H1 (cell line): ENCODE data around the gene ITPR1. TPM values are rescaled to one million over a fixed set of nuclear protein-coding genes. Genes with fewer than 3 reads are reported as not detected.

Experiments used
- CTCF ChIA-PET: fragments of 300-600 bp; sonication (Branson Sonifier 250); formaldehyde crosslinking; loops from one replicate; lab custom pipeline; 2021; ENCODE audit not compliant: partially characterized antibody; lab: Charles Lee
- POLR2A ChIA-PET: fragments of 300-600 bp; sonication (Branson Sonifier 250); formaldehyde crosslinking; loops from one replicate; lab custom pipeline; 2021; ENCODE audit warnings: inconsistent platforms; ENCODE audit not compliant: partially characterized antibody; lab: Charles Lee
- DNase-seq, 2 experiments: peaks; one replicate each; pipeline versions ENCODE4 v3.0.0 to v3.0.0-alpha.2; 2010 to 2022; ENCODE audit warnings: low spot score in 2 of 2, low read depth in 1 of 2, mixed read lengths in 1 of 2
- FAIRE-seq: peaks from 2 replicates; lab custom pipeline; 2011; peaks lifted over from hg19 to GRCh38; lab: Jason Lieb, UNC
- H2AFZ ChIP-seq: 2 replicates; pipeline ENCODE4 v1.8.1; 2012; ENCODE audit warnings: low read length, inconsistent platforms
- H2AK5ac ChIP-seq: 2 replicates; pipeline ENCODE4 v1.6.1; 2013; ENCODE audit warnings: low read depth, low read length
- H2BK120ac ChIP-seq: replicated peaks from 2 replicates; pipeline ENCODE3; 2013; ENCODE audit warnings: low read depth, low read length, inconsistent platforms
- H2BK12ac ChIP-seq: 2 replicates; pipeline ENCODE4 v1.6.1; 2013; ENCODE audit warnings: low read depth, low read length
- H2BK15ac ChIP-seq: 2 replicates; pipeline ENCODE4 v1.6.1; 2013; ENCODE audit warnings: low read length
- H2BK20ac ChIP-seq: 2 replicates; pipeline ENCODE4 v1.6.1; 2013; ENCODE audit warnings: low read length
- H2BK5ac ChIP-seq: 2 replicates; pipeline ENCODE4 v1.6.1; 2013; ENCODE audit warnings: low read depth, low read length
- H3K14ac ChIP-seq: 2 replicates; pipeline ENCODE4 v1.6.1; 2013; ENCODE audit warnings: inconsistent platforms; ENCODE audit not compliant: insufficient read length
- H3K18ac ChIP-seq: 2 replicates; pipeline ENCODE4 v1.6.1; 2013; ENCODE audit warnings: low read length; ENCODE audit errors: extremely low read depth
- H3K23ac ChIP-seq: 2 replicates; pipeline ENCODE4 v1.6.1; 2013; ENCODE audit warnings: inconsistent platforms; ENCODE audit not compliant: insufficient read length
- H3K23me2 ChIP-seq: 2 replicates; pipeline ENCODE4 v1.6.1; 2013; ENCODE audit warnings: low read depth, low read length
- H3K27ac ChIP-seq: 2 replicates; pipeline ENCODE4 v1.6.1; 2011; ENCODE audit warnings: low read depth, low read length, inconsistent platforms
- H3K27me3 ChIP-seq, 4 experiments: replicated peaks in 1 of 4; 1 replicate in 1 of 4; 2 replicates in 3 of 4; pipeline versions ENCODE4 v1.6.1 to v1.8.1; 2011 to 2013; ENCODE audit warnings: low read length in 3 of 4, mild to moderate bottlenecking in 3 of 4, inconsistent platforms in 2 of 4, mixed read lengths in 2 of 4, moderate library complexity in 1 of 4; ENCODE audit not compliant: control insufficient read depth in 3 of 4, insufficient read depth in 3 of 4; ENCODE audit errors: extremely low read depth in 1 of 4
- H3K36me3 ChIP-seq, 4 experiments: 2 replicates each; pipeline versions ENCODE4 v1.6.1 to v1.8.1; 2011 to 2013; ENCODE audit warnings: mild to moderate bottlenecking in 4 of 4, low read length in 3 of 4, moderate library complexity in 2 of 4, control low read depth in 1 of 4, inconsistent platforms in 1 of 4; ENCODE audit not compliant: insufficient read depth in 4 of 4, control insufficient read depth in 2 of 4
- H3K4ac ChIP-seq: replicated peaks from 2 replicates; pipeline ENCODE3; 2013; ENCODE audit warnings: low read length, low read depth, mixed read lengths, inconsistent platforms; ENCODE audit not compliant: insufficient read length
- H3K4me1 ChIP-seq, 4 experiments: replicated peaks in 1 of 4; 1 replicate in 1 of 4; 2 replicates in 3 of 4; pipeline versions ENCODE4 v1.6.1 to v1.8.1; 2011 to 2013; ENCODE audit warnings: low read length in 3 of 4, inconsistent platforms in 2 of 4, mixed read lengths in 1 of 4; ENCODE audit not compliant: insufficient read depth in 4 of 4, control insufficient read depth in 3 of 4
- H3K4me2 ChIP-seq, 2 experiments: 2 replicates each; pipeline versions ENCODE4 v1.6.1 to v1.8.1; 2011 to 2013; ENCODE audit warnings: low read depth in 2 of 2, low read length in 2 of 2, control low read depth in 1 of 2, inconsistent platforms in 1 of 2, mild to moderate bottlenecking in 1 of 2; ENCODE audit not compliant: insufficient read depth in 1 of 2
- H3K4me3 ChIP-seq, 4 experiments: fragments of 200-600, 300-600 bp in 1 of 4; sonication (generic), shearing (Covaris generic), sonication (Bioruptor Twin) in 1 of 4; 2 replicates each; pipeline versions ENCODE4 v1.5.1 to v1.8.1; 2011 to 2016; ENCODE audit warnings: low read length in 4 of 4, low read depth in 3 of 4, control low read depth in 2 of 4, inconsistent platforms in 2 of 4, mild to moderate bottlenecking in 2 of 4, mixed read lengths in 1 of 4, moderate library complexity in 1 of 4; ENCODE audit not compliant: insufficient read depth in 2 of 4; ENCODE audit errors: extremely low read depth in 1 of 4
- H3K56ac ChIP-seq: replicated peaks from 2 replicates; pipeline ENCODE3; 2013; ENCODE audit warnings: low read depth, mild to moderate bottlenecking, mixed read lengths, low read length, inconsistent platforms; ENCODE audit not compliant: insufficient read length
- H3K79me1 ChIP-seq: 2 replicates; pipeline ENCODE4 v1.6.1; 2013; ENCODE audit warnings: low read depth, low read length, control low read depth
- H3K79me2 ChIP-seq, 2 experiments: 2 replicates each; pipeline versions ENCODE4 v1.6.1 to v1.8.1; 2012 to 2013; ENCODE audit warnings: low read length in 2 of 2, mild to moderate bottlenecking in 2 of 2, inconsistent platforms in 1 of 2; ENCODE audit not compliant: insufficient read depth in 2 of 2, control insufficient read depth in 1 of 2
- H3K9ac ChIP-seq, 4 experiments: replicated peaks in 1 of 4; 1 replicate in 1 of 4; 2 replicates in 3 of 4; pipeline versions ENCODE4 v1.6.1 to v1.8.1; 2011 to 2013; ENCODE audit warnings: low read depth in 3 of 4, low read length in 3 of 4, control low read depth in 2 of 4, mild to moderate bottlenecking in 2 of 4, moderate library complexity in 2 of 4, inconsistent platforms in 1 of 4; ENCODE audit errors: extremely low read depth in 1 of 4
- H3K9me3 ChIP-seq, 2 experiments: 2 replicates each; pipeline versions ENCODE4 v1.6.1 to v1.8.1; 2012 to 2013; ENCODE audit warnings: mild to moderate bottlenecking in 2 of 2, moderate library complexity in 2 of 2, control low read depth in 1 of 2, inconsistent platforms in 1 of 2, low read depth in 1 of 2, low read length in 1 of 2, mixed read lengths in 1 of 2; ENCODE audit not compliant: insufficient read depth in 2 of 2
- H4K20me1 ChIP-seq, 2 experiments: replicated peaks in 1 of 2; 2 replicates each; pipeline versions ENCODE3 to v1.8.1; 2011 to 2013; ENCODE audit warnings: inconsistent platforms in 2 of 2, low read length in 2 of 2, mild to moderate bottlenecking in 1 of 2; ENCODE audit not compliant: insufficient read depth in 2 of 2, control insufficient read depth in 1 of 2
- H4K5ac ChIP-seq: 2 replicates; pipeline ENCODE4 v1.6.1; 2013; ENCODE audit warnings: low read length, low read depth, mixed read lengths, inconsistent platforms; ENCODE audit not compliant: insufficient read length
- H4K8ac ChIP-seq: 2 replicates; pipeline ENCODE4 v1.8.0; 2013; ENCODE audit warnings: mild to moderate bottlenecking, moderate library complexity, low read length, inconsistent platforms; ENCODE audit not compliant: insufficient read depth; ENCODE audit errors: extremely low read depth
- H4K91ac ChIP-seq: replicated peaks from 2 replicates; pipeline ENCODE3; 2013; ENCODE audit warnings: low read length, mixed read lengths, inconsistent platforms; ENCODE audit not compliant: insufficient read length
- BCL11A ChIP-seq, 2 experiments: IDR thresholded peaks; one replicate each; pipeline ENCODE4 v1.6.1; 2011; ENCODE audit warnings: low read depth in 2 of 2, low read length in 2 of 2, mild to moderate bottlenecking in 2 of 2
- BRCA1 ChIP-seq: IDR thresholded peaks from 2 replicates; pipeline ENCODE4 v1.6.1; 2012; ENCODE audit warnings: low read depth, low read length, improper control_type of control experiment
- CBX8 ChIP-seq: fragments of 300-800, 300-1000 bp; sonication (generic); IDR thresholded peaks from 2 replicates; pipeline ENCODE4 v1.7.1; 2016; ENCODE audit warnings: low read depth, low read length, borderline replicate concordance
- CEBPB ChIP-seq: IDR thresholded peaks from 2 replicates; pipeline ENCODE4 v1.6.1; 2012; ENCODE audit warnings: low read depth, low read length
- CREB1 ChIP-seq: IDR thresholded peaks from 2 replicates; pipeline ENCODE4 v1.6.1; 2012; ENCODE audit warnings: inconsistent platforms
- HDAC2 ChIP-seq, 2 experiments: fragments of 300-600 bp in 1 of 2; sonication (generic) in 1 of 2; IDR thresholded peaks; 2 replicates each; pipeline ENCODE4 v1.6.1; 2011 to 2012; ENCODE audit warnings: low read depth in 2 of 2, low read length in 2 of 2, mild to moderate bottlenecking in 2 of 2, moderate library complexity in 2 of 2, borderline replicate concordance in 1 of 2, inconsistent platforms in 1 of 2
- JUND ChIP-seq: IDR thresholded peaks from 2 replicates; pipeline ENCODE4 v1.6.1; 2011; ENCODE audit warnings: mild to moderate bottlenecking, improper control_type of control experiment, low read length
- KDM5A ChIP-seq: fragments of 200-600 bp; IDR thresholded peaks from 2 replicates; pipeline ENCODE4 v1.7.1; 2012; ENCODE audit warnings: mild to moderate bottlenecking, low read length, inconsistent platforms, mixed read lengths
- RXRA ChIP-seq: IDR thresholded peaks from 2 replicates; pipeline ENCODE4 v1.6.1; 2011; ENCODE audit warnings: low read depth, mild to moderate bottlenecking, low read length, moderate library complexity; ENCODE audit not compliant: insufficient read depth
- SIRT6 ChIP-seq: IDR thresholded peaks from one replicate; pipeline ENCODE4 v1.7.1; 2012; ENCODE audit warnings: low read length, inconsistent platforms
- SP1 ChIP-seq: IDR thresholded peaks from 2 replicates; pipeline ENCODE4 v1.6.1; 2011; ENCODE audit warnings: low read depth, low read length
- YY1 ChIP-seq: IDR thresholded peaks from 2 replicates; pipeline ENCODE4 v1.6.1; 2011; ENCODE audit warnings: low read depth, mild to moderate bottlenecking, low read length
- polyA plus RNA-seq, 7 experiments: library from polyadenylated mRNA; depleted of rRNA in 3 of 7; stranded (reverse) in 5 of 7; unstranded in 2 of 7; fragments of >200 nt in 5 of 7; fragments of 200-250 nt in 2 of 7; gene quantifications; 1 replicate in 5 of 7; 2 replicates in 1 of 7; 4 replicates in 1 of 7; pipeline versions ENCODE4 v1.2.1 to v1.2.3, GENCODE V29; 2011 to 2013; ENCODE audit warnings: missing spikeins in 2 of 7, mixed read lengths in 2 of 7
- total RNA-seq: library from RNA; stranded (reverse); fragmentation: NEBNext Ultra II Directional; extraction: Animal tissue kit (Norgen Biotek cat#: 25700); gene quantifications from 2 replicates; pipeline ENCODE4 v1.2.1, GENCODE V29; 2021

Gene ITPR1
- total and polyA plus RNA-seq, 2 of the 8 experiments (the other 6 are each of a cell fraction or from before 2014, with no cell fraction given) = 2.5 to 16.3 TPM

- no peak overlapping the region for H3K4me2 ChIP-seq
- H3K4me1 ChIP-seq = peaks cover 0 to 5% (median 0%) of the 10 kb centered on the region in 4 experiments; a peak in 3 of 7 replicates
- DNase-seq = no peak
- no peak overlapping the region for H4K8ac ChIP-seq
- POLR2A ChIA-PET = no interaction called here
- H3K56ac ChIP-seq = no peak overlapping the region
- no peak overlapping the region for H3K4me3 ChIP-seq
- no peak overlapping the region for H4K91ac ChIP-seq
- no peak overlapping the region for H3K27ac ChIP-seq
- H3K36me3 ChIP-seq = no peaks in the 10 kb centered on the region
- H2BK15ac ChIP-seq = no peak overlapping the region
- H3K9me3 ChIP-seq = no peaks in the 10 kb centered on the region
- no peak overlapping the region for H2BK5ac ChIP-seq
- H2BK120ac ChIP-seq = no peak overlapping the region
- no peak overlapping the region for H3K4ac ChIP-seq
- no peaks in the 10 kb centered on the region for H4K20me1 ChIP-seq
- H3K9ac ChIP-seq = no peak overlapping the region
- no peak overlapping the region for H3K23ac ChIP-seq
- no peak overlapping the region for H4K5ac ChIP-seq
- no peak overlapping the region for H2AFZ ChIP-seq
- H3K79me1 ChIP-seq = no peaks in the 10 kb centered on the region; the same call in 1 of the 2 replicates
- no peak overlapping the region for H2AK5ac ChIP-seq
- FAIRE-seq = no peak
- H2BK20ac ChIP-seq = no peak overlapping the region
- H3K27me3 ChIP-seq = no peaks in the 10 kb centered on the region; a peak in 1 of 7 replicates
- H3K23me2 ChIP-seq = no peaks in the 10 kb centered on the region; the same call in 1 of the 2 replicates
- CTCF ChIA-PET = interaction anchor here (1.4 to 1.9 kb wide), 3 partner anchors 12 to 48 kb away, joined by 3 to 5 read pairs (median 4); no protein-coding TSS in a partner anchor
- no peaks in the 10 kb centered on the region for H3K79me2 ChIP-seq
- no peak overlapping the region for H3K14ac ChIP-seq
- H2BK12ac ChIP-seq = no peak overlapping the region
- no peak overlapping the region for H3K18ac ChIP-seq
- TF ChIP-seq JUND (no peak), BRCA1 (no peak), CREB1 (no peak), BCL11A (IDR thresholded peaks at IDR 0.05; ENCODE audit: low read depth in 2 of 2, low read length in 2 of 2) (no peak), SIRT6 (no peak), SP1 (no peak), YY1 (no peak), HDAC2 (IDR thresholded peaks at IDR 0.05; ENCODE audit: borderline replicate concordance in 1 of 2, low read depth in 2 of 2, low read length in 2 of 2) (no peak), KDM5A (no peak), CEBPB (no peak), CBX8 (no peak), RXRA (no peak)
Observed at GRCh38 chr3:4681301-4681700, 188.2 kb downstream of the ITPR1 start.
